Panc1 (cell line): ENCODE results near the gene SSH2. TPM values are rescaled to one million over a fixed set of nuclear protein-coding genes. Genes with fewer than 3 reads are reported as not detected.

Experiments
- ATAC-seq: fragments of 200-7000 bp; cut with Tn5 transposase; 2 replicates; pipeline ENCODE4 v1.9.1; 2020; ENCODE audit warnings: mild to moderate bottlenecking, moderate library complexity
- BruUV-seq: library from RNA; stranded (reverse); fragments of 400-500 nt; replicated peaks from 2 replicates; lab custom pipeline; 2021; lab: Mats Ljungman, UMichigan
- CTCF ChIA-PET: fragments of 300-600 bp; sonication (Branson Sonifier 250); formaldehyde crosslinking; loops from one replicate; lab custom pipeline; 2022; ENCODE audit warnings: antibody characterized with exemption; lab: Charles Lee
- POLR2A ChIA-PET: fragments of 300-600 bp; sonication (Branson Sonifier 250); formaldehyde crosslinking; loops from one replicate; lab custom pipeline; 2022; ENCODE audit warnings: antibody characterized with exemption; lab: Charles Lee
- DNase-seq: peaks from one replicate; pipeline ENCODE4 v3.0.0-alpha.2; 2010; ENCODE audit warnings: low read depth, low spot score
- H3K27ac ChIP-seq: 2 replicates; pipeline ENCODE4 v1.5.1; 2011; ENCODE audit warnings: mild to moderate bottlenecking, low read length, inconsistent platforms
- H3K27me3 ChIP-seq: fragments of 200-500 bp; sonication (Bioruptor generic); 2 replicates; pipeline ENCODE4 v1.6.0; 2014; ENCODE audit warnings: low read length, inconsistent platforms; ENCODE audit not compliant: control insufficient read depth, insufficient read depth
- H3K36me3 ChIP-seq: fragments of 200-500 bp; sonication (Bioruptor generic); 2 replicates; pipeline ENCODE4 v1.5.1; 2014; ENCODE audit warnings: inconsistent platforms, mild to moderate bottlenecking, low read length, moderate library complexity; ENCODE audit not compliant: control insufficient read depth, insufficient read depth
- H3K4me1 ChIP-seq: 2 replicates; pipeline ENCODE4 v1.5.1; 2011; ENCODE audit warnings: inconsistent platforms, mild to moderate bottlenecking, low read length, moderate library complexity; ENCODE audit not compliant: control insufficient read depth, insufficient read depth
- H3K4me3 ChIP-seq, 2 experiments: 2 replicates each; pipeline ENCODE4 v1.5.1; 2011 to 2012; ENCODE audit warnings: low read depth in 2 of 2, low read length in 2 of 2, mild to moderate bottlenecking in 2 of 2, inconsistent platforms in 1 of 2, moderate library complexity in 1 of 2
- H3K9me3 ChIP-seq: fragments of 200-500 bp; sonication (Bioruptor generic); 2 replicates; pipeline ENCODE4 v1.5.1; 2014; ENCODE audit warnings: low read depth, mild to moderate bottlenecking, inconsistent platforms, low read length, moderate library complexity; ENCODE audit not compliant: control insufficient read depth, insufficient read depth
- CTCF ChIP-seq: fragments of 450-650 bp; IDR thresholded peaks from 2 replicates; pipeline ENCODE4 v1.5.1; 2017; ENCODE audit warnings: mild to moderate bottlenecking
- POLR2AphosphoS5 ChIP-seq: IDR thresholded peaks from 2 replicates; pipeline ENCODE4 v1.6.1; 2012; ENCODE audit warnings: mild to moderate bottlenecking, low read depth, low read length, moderate library complexity
- SIN3A ChIP-seq: IDR thresholded peaks from 2 replicates; pipeline ENCODE4 v1.6.1; 2012; ENCODE audit warnings: low read depth, mild to moderate bottlenecking, low read length, moderate library complexity, borderline replicate concordance; ENCODE audit not compliant: insufficient read depth
- TCF7L2 ChIP-seq: IDR thresholded peaks from 2 replicates; pipeline ENCODE4 v1.6.1; 2011; ENCODE audit warnings: mild to moderate bottlenecking, low read depth, low read length, inconsistent platforms
- in situ Hi-C: cut with HindIII; loops from 2 replicates; pipeline ENCODE4 v1.10.0; 2016; ENCODE audit warnings: low sequenced_read_pairs, low pct_unique_long_range_greater_than_20kb
- intact Hi-C: fragments of 100-400 bp; cut with micrococcal nuclease; formaldehyde crosslinking; loops from one replicate; pipeline ENCODE4 v1.10.0; 2022; ENCODE audit not compliant: unreplicated experiment
- total RNA-seq: library from RNA; stranded (reverse); gene quantifications from one replicate; pipeline ENCODE4 v1.2.1, GENCODE V29; 2021; ENCODE audit not compliant: unreplicated experiment
- TF ChIP-seq, protein P1 (sequence below), 2 experiments: IDR thresholded peaks; 2 replicates each; pipeline ENCODE4 v1.6.1; 2011 to 2012; ENCODE audit warnings: low read depth in 2 of 2, control low read depth in 1 of 2, low read length in 1 of 2, mild to moderate bottlenecking in 1 of 2, moderate library complexity in 1 of 2; ENCODE audit not compliant: insufficient read depth in 1 of 2

The SSH2 gene
- total RNA-seq, 1 experiment from 2014 or later, result 30.6 TPM

DNA sequence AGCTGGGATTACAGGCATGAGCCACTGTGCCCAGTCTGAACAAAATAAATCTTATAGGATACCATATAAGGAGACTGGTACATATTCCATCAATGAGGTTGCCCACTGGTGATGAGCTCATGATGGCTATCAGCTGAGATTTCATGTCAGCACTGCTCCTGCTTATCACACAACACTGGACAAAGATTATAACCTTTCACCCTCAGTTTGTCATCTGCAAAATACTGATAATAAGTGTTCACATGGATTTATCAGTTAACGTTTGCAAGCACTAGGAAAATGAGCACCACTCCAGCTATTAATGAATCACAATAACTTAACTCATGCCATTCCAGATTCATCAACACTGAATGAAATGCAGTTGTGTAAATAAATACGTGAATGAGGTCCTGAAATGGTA, 83.7 kb downstream of the SSH2 start:
- no peak overlapping the region for H3K4me3 ChIP-seq
- DNase-seq (no peak), ATAC-seq (no peak)
- H3K9me3 ChIP-seq, result no peaks in the 10 kb centered on the region
- BruUV-seq, result no TSS peak
- no peaks in the 10 kb centered on the region for H3K36me3 ChIP-seq
- CTCF ChIA-PET, result no interaction called here
- TF ChIP-seq POLR2AphosphoS5 (no peak), TCF7L2 (no peak), CTCF (no peak)
- TF ChIP-seq, protein P1, sequence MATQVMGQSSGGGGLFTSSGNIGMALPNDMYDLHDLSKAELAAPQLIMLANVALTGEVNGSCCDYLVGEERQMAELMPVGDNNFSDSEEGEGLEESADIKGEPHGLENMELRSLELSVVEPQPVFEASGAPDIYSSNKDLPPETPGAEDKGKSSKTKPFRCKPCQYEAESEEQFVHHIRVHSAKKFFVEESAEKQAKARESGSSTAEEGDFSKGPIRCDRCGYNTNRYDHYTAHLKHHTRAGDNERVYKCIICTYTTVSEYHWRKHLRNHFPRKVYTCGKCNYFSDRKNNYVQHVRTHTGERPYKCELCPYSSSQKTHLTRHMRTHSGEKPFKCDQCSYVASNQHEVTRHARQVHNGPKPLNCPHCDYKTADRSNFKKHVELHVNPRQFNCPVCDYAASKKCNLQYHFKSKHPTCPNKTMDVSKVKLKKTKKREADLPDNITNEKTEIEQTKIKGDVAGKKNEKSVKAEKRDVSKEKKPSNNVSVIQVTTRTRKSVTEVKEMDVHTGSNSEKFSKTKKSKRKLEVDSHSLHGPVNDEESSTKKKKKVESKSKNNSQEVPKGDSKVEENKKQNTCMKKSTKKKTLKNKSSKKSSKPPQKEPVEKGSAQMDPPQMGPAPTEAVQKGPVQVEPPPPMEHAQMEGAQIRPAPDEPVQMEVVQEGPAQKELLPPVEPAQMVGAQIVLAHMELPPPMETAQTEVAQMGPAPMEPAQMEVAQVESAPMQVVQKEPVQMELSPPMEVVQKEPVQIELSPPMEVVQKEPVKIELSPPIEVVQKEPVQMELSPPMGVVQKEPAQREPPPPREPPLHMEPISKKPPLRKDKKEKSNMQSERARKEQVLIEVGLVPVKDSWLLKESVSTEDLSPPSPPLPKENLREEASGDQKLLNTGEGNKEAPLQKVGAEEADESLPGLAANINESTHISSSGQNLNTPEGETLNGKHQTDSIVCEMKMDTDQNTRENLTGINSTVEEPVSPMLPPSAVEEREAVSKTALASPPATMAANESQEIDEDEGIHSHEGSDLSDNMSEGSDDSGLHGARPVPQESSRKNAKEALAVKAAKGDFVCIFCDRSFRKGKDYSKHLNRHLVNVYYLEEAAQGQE (IDR thresholded peaks at IDR 0.05; ENCODE audit: insufficient read depth in 1 of 2, low read depth in 2 of 2, low read length in 1 of 2), result no peak
- H3K27me3 ChIP-seq, result no peaks in the 10 kb centered on the region
- POLR2A ChIA-PET, result interaction anchor here (0.6 kb wide), 1 partner anchor 84 kb away, joined by 3 read pairs; the partner anchor contains the start of gene SSH2
- intact Hi-C loops, result no loop called here
- no peak overlapping the region for H3K27ac ChIP-seq
- no peaks in the 10 kb centered on the region for H3K4me1 ChIP-seq
- in situ Hi-C loops, result no loop called here

DNA sequence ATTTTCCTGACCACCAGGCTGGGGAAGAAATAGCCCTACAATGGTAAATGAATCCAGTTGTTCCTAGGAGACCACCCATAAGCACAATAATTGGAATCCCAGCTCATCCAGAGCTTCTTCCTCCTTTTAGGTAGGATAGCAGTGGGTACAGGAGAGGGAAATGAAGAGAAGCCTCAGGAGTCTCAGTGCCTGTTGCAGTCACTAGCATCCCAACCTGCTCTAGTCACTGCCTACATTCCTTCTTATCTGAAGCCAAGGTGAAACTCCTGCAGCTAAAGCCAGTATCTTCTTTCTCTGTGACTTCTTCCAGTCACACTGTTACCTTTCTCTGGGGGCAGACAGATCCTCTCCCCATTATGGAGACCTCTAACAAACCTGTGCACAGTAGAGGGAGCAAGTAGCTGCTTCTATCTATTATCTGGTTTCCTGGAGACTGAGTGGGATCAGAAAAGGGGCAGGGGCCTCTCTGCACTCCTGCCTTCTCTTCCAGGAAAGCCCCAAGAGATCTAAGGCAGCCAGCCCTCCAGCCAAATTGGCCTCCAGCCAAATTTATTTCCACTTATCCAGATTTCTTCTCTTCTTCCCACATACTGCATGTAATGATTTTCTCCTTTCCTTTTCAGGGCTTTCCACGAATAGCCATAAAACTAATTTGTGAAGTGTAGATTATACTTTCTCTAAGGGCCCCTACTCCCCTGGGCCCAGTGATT, 85.5 kb downstream of the SSH2 start:
- in situ Hi-C loops (no loop called here), intact Hi-C loops (no loop called here)
- DNase-seq (no peak), ATAC-seq (no peak)
- H3K36me3 ChIP-seq, result no peaks in the 10 kb centered on the region
- TF ChIP-seq TCF7L2 (no peak), SIN3A (no peak), POLR2AphosphoS5 (no peak), CTCF (no peak)
- TF ChIP-seq, protein P1 (IDR thresholded peaks at IDR 0.05; ENCODE audit: insufficient read depth in 1 of 2, low read depth in 2 of 2, low read length in 1 of 2), result no peak
- no peak overlapping the region for H3K4me3 ChIP-seq
- POLR2A ChIA-PET, result no interaction called here
- H3K4me1 ChIP-seq, result no peaks in the 10 kb centered on the region
- no TSS peak for BruUV-seq
- no peak overlapping the region for H3K27ac ChIP-seq
- H3K27me3 ChIP-seq, result no peaks in the 10 kb centered on the region
- H3K9me3 ChIP-seq, result no peaks in the 10 kb centered on the region
- CTCF ChIA-PET, result no interaction called here
